NCI-H510A treated with DMSO at 0.1 percent for 48 hours (cell line): ENCODE measurements around the gene HABP4.

ENCODE experiments used
- DNase-seq: peaks from one replicate; lab custom pipeline; 2025; lab: John Stamatoyannopoulos, UW

The HABP4 gene

GRCh38 chr9:96436063-96436455 is 13.9 kb upstream of the HABP4 start:
- no peak for DNase-seq

- no peak for DNase-seq
Observed at GRCh38 chr9:96436456-96437126, 13.4 kb upstream of the HABP4 start.

- no peak for DNase-seq
Observed at GRCh38 chr9:96437454-96437853, 12.5 kb upstream of the HABP4 start.

DNA sequence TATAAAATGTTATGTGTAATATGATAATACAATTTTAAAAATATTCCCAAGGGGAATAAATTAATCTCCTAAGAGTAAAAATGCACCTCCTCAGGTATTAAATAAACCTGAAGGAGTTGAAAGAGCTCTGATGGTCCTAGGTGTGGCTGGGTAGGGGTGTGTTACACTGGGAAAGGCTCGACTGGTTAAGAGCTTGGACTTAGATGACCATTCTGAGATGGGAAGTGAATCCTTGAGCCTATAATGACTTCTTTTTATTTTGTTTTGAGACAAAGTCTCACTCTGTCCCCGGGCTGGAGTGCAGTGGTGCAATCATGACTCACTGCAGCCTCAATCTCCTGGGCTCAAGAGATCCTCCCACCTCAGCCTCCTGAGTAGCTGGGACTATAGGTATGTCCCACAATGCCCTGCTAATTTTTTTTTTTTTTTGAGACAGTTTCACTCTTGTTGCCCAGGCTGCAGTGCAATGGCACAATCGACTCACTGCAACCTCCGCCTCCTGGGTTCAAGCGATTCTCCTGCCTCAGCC is 9.2 kb upstream of the HABP4 start:
- no peak for DNase-seq

DNA sequence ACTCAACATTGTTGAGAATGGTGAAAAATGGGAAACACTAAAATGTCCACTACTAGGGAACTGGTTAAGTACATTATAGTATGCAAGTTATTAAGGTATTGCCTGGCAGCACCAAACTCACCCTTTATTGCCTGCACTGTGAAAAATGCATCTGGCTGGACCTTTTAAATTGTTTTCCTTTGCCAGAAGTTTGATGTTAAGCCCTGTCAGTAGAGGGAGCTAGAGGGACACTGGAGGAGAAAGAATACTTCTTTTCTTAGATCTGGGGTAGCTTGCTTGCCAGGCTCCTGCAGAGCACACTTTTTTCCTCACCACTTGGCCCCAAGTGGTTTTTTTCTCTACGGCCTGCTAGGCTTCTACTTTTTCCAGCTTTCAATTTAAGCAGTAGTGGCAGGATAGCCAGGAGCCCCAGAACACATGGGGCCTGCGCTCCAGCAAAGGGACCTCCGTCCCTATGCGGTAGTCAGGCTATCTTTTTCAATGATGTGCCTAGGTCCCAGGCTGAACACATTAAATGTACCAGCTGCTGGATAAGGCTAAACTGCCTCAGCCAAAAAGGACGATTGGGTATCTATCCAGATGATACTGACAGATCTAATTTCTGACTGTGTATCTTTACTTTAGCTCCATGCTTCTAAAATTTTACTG is 8.0 kb upstream of the HABP4 start:
- DNase-seq = no peak

- DNase-seq = no peak
Observed at GRCh38 chr9:96442491-96442890, 7.5 kb upstream of the HABP4 start.

DNA sequence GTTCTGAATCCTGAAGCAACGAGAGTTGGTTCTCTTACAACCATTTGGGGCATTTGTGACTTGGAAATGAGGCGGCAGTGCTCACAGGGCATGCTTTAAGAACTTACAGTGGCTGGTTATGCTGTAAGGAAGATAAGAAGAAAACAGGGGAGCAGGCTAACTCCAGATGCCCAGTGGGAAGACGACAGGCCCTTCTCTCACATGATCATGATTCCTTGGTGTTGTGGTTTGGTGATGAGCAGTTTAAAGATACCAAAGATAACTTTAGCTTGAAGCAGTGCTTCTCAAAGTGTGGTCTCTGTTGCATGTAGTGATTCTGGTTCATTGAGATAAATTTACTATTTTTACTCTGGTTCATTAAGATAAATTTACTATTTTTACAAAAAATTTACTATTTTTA is 2.6 kb upstream of the HABP4 start:
- DNase-seq = no peak

GRCh38 chr9:96448546-96449170 is 1.3 kb upstream of the HABP4 start:
- no peak for DNase-seq

- DNase-seq = no peak
Observed at GRCh38 chr9:96449523-96449844, 485 bp upstream of the HABP4 start.

- DNase-seq = peak; percentile 51
Observed at GRCh38 chr9:96450613-96451528, 902 bp downstream of the HABP4 start.

DNA sequence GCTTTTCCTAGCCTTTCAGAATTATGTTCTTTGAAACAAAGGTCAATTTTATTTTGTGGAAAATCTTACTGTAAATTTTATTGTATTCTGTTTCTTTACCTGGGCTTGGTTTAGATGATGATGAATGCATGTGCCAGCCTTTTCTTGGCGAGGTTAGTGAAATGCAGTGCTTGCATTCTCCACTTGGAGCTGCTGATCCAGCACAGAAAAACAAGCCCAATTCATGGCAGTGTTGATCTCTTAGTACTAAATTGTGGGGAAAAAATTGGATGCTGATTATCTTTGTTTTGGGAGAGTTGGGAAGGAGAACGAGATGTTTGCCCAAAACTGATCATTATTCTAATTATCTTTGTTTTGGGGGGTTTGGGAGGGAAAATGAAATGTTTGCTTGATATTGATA is 3.7 kb downstream of the HABP4 start:
- no peak for DNase-seq

DNA sequence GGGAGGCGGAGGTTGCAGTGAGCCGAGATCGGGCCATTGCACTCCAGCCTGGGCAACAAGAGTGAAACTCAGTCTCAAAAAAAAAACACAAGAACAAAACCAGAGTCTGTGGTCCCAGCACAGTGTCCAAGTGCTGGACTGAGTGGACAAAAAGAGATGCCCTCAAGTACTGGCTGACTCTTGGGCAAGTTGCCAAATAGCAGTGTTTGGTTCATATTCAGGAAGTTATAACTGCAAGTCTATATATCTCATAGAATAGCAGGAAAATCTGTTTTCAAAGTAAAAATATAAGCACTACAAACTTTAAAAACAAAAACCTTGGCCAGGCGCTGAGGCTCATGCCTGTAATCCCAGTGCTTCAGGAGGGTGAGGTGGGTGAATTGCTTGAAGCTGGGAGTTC is 7.3 kb downstream of the HABP4 start:
- DNase-seq = no peak

DNA sequence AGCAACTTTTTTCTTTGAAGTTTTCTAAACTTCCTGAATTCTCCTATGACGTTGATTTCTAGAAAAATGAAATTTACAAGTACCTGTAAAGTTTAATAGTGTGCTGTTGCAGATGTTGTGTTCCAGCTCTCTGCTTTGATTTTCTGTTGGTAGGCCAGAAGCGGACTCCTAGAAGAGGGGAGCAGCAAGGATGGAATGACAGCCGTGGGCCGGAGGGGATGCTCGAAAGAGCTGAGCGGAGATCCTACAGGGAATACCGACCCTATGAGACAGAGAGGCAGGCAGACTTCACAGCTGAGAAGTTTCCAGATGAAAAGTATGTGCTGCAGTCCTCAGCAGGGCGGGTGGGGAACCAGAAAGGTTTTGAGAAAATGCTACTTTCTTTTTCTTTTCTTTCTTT is 8.3 kb downstream of the HABP4 start:
- no peak for DNase-seq

GRCh38 chr9:96459268-96460007 is 9.5 kb downstream of the HABP4 start:
- no peak for DNase-seq

GRCh38 chr9:96460470-96460869 is 10.5 kb downstream of the HABP4 start:
- DNase-seq = no peak

GRCh38 chr9:96460882-96461281 is 10.9 kb downstream of the HABP4 start:
- no peak for DNase-seq

- no peak for DNase-seq
Observed at GRCh38 chr9:96461336-96461735, 11.4 kb downstream of the HABP4 start.

- peak; percentile 35 for DNase-seq
Observed at GRCh38 chr9:96462541-96462940, 12.6 kb downstream of the HABP4 start.

GRCh38 chr9:96464426-96464825 is 14.5 kb downstream of the HABP4 start:
- no peak for DNase-seq

GRCh38 chr9:96467784-96468183 is 17.8 kb downstream of the HABP4 start:
- DNase-seq = no peak

GRCh38 chr9:96476013-96476412 is 26.0 kb downstream of the HABP4 start:
- DNase-seq = no peak

- no peak for DNase-seq
Observed at GRCh38 chr9:96476591-96476990, 26.6 kb downstream of the HABP4 start.
